ENCODE results near the gene KCNAB1.

- TF ChIP-seq, protein P1, sequence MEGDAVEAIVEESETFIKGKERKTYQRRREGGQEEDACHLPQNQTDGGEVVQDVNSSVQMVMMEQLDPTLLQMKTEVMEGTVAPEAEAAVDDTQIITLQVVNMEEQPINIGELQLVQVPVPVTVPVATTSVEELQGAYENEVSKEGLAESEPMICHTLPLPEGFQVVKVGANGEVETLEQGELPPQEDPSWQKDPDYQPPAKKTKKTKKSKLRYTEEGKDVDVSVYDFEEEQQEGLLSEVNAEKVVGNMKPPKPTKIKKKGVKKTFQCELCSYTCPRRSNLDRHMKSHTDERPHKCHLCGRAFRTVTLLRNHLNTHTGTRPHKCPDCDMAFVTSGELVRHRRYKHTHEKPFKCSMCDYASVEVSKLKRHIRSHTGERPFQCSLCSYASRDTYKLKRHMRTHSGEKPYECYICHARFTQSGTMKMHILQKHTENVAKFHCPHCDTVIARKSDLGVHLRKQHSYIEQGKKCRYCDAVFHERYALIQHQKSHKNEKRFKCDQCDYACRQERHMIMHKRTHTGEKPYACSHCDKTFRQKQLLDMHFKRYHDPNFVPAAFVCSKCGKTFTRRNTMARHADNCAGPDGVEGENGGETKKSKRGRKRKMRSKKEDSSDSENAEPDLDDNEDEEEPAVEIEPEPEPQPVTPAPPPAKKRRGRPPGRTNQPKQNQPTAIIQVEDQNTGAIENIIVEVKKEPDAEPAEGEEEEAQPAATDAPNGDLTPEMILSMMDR (IDR thresholded peaks at IDR 0.05), result no peak
- TF ChIP-seq EZH2 (IDR thresholded peaks at IDR 0.05; ENCODE audit: borderline replicate concordance, insufficient read depth, low read depth, low read length, poor library complexity, severe bottlenecking), result no peak
These were observed 312.8 kb downstream of the KCNAB1 start for GRCh38 chr3:156433138-156433537.

Measured in B cell (primary cell).